Measurements from ENCODE around the gene P4HA2. TPM values are rescaled to one million over a fixed set of nuclear protein-coding genes. Genes with fewer than 3 reads are reported as not detected.

P4HA2 gene
- total RNA-seq, 1 donor from 2014 or later: 50.6 TPM

DNA sequence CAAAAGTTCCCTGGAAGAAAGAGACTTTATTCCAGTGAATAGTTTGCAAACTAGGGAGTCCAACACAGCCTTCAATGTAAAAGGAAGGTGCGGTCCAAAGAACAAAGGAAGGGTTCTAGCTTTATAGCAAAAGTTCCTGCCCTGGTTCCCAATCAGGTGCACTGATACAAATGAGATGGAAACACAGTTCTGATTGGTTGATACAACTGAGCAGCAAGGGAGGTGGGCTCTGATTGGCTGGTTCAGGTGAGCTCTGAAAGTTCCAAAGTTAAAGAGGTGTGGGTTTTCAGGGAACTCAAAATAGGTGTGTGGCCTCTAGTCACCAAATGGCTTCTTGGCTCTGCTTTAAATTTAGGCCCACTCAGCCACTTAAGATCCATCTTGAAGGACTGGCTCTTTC, 43.1 kb downstream of the P4HA2 start:
- H3K4me1 ChIP-seq (ENCODE audit: control insufficient read depth in 3 of 3, insufficient read depth in 3 of 3, low read length in 3 of 3): peaks cover 0 to 3% (median 0%) of the 10 kb centered on the region in 3 donors
- H3K36me3 ChIP-seq (ENCODE audit: control insufficient read depth in 3 of 3, insufficient read depth in 3 of 3, low read length in 3 of 3): no peaks in the 10 kb centered on the region

GRCh38 chr5:132183723-132184122, 43.9 kb downstream of the P4HA2 start:
- H3K9ac ChIP-seq (ENCODE audit: low read depth in 1 of 3, low read length in 3 of 3): no peak overlapping the region
- no peaks in the 10 kb centered on the region for H3K36me3 ChIP-seq (ENCODE audit: control insufficient read depth in 3 of 3, insufficient read depth in 3 of 3, low read length in 3 of 3)
- no peaks in the 10 kb centered on the region for H3K9me3 ChIP-seq (ENCODE audit: control insufficient read depth in 3 of 3, low read length in 3 of 3)
- no peak overlapping the region for H3K4me3 ChIP-seq (ENCODE audit: low read length in 3 of 3)
- no peak overlapping the region for H3K27ac ChIP-seq (ENCODE audit: low read depth, low read length)
- H3K4me1 ChIP-seq (ENCODE audit: control insufficient read depth in 3 of 3, insufficient read depth in 3 of 3, low read length in 3 of 3): peaks cover 0 to 3% (median 0%) of the 10 kb centered on the region in 3 donors
- no peaks in the 10 kb centered on the region for H3K27me3 ChIP-seq (ENCODE audit: control insufficient read depth in 3 of 3, insufficient read depth in 3 of 3, low read length in 3 of 3)

More for the DNA sequence above, 43.1 kb downstream of the P4HA2 start:
- no peak overlapping the region for H3K27ac ChIP-seq (ENCODE audit: low read depth, low read length)
- H3K4me3 ChIP-seq (ENCODE audit: low read length in 3 of 3): no peak overlapping the region
- no peak overlapping the region for H3K9ac ChIP-seq (ENCODE audit: low read depth in 1 of 3, low read length in 3 of 3)
- no peaks in the 10 kb centered on the region for H3K9me3 ChIP-seq (ENCODE audit: control insufficient read depth in 3 of 3, low read length in 3 of 3)
- H3K27me3 ChIP-seq (ENCODE audit: control insufficient read depth in 3 of 3, insufficient read depth in 3 of 3, low read length in 3 of 3): no peaks in the 10 kb centered on the region

DNA sequence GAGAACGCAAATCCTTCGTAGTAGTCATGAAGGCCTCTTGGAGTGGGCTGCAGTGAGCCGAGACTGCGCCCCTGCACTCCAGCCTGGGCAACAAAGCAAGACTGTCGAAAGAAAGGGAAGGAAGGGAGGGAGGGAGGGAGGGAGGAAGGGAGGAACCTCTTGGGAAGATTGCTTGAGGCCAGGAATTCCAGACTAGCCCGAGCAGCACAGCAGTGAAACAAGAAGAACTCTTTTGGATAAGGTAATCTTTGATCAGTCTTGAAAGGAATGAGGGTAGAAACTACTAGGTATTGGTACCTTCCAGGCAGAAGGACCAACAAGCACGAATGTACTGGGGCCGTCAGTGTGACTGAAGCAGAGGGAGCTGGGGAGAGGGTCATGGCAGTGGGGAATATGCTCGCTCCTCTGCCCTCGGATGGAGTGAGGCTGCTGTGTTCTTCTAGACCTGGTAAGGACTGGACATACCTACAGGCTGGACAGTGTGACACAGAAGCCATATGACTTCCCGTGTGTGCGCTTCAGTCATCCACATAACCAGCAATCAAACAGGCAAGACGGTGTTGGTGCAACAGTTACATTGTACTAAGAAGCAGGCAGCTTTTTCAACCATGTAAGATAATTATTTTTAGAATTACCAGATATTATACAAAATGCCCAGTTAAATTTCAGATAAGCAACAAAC, 45.2 kb downstream of the P4HA2 start:
- Histone ChIP-seq H3K4me3 (ENCODE audit: low read length in 3 of 3) (no peak overlapping the region), H3K27me3 (ENCODE audit: control insufficient read depth in 3 of 3, insufficient read depth in 3 of 3, low read length in 3 of 3) (no peaks in the 10 kb centered on the region), H3K4me1 (ENCODE audit: control insufficient read depth in 3 of 3, insufficient read depth in 3 of 3, low read length in 3 of 3) (peaks cover 0 to 3% (median 0%) of the 10 kb centered on the region in 3 donors), H3K36me3 (ENCODE audit: control insufficient read depth in 3 of 3, insufficient read depth in 3 of 3, low read length in 3 of 3) (no peaks in the 10 kb centered on the region), H3K27ac (ENCODE audit: low read depth, low read length) (no peak overlapping the region), H3K9me3 (ENCODE audit: control insufficient read depth in 3 of 3, low read length in 3 of 3) (no peaks in the 10 kb centered on the region), H3K9ac (ENCODE audit: low read depth in 1 of 3, low read length in 3 of 3) (no peak overlapping the region)

DNA sequence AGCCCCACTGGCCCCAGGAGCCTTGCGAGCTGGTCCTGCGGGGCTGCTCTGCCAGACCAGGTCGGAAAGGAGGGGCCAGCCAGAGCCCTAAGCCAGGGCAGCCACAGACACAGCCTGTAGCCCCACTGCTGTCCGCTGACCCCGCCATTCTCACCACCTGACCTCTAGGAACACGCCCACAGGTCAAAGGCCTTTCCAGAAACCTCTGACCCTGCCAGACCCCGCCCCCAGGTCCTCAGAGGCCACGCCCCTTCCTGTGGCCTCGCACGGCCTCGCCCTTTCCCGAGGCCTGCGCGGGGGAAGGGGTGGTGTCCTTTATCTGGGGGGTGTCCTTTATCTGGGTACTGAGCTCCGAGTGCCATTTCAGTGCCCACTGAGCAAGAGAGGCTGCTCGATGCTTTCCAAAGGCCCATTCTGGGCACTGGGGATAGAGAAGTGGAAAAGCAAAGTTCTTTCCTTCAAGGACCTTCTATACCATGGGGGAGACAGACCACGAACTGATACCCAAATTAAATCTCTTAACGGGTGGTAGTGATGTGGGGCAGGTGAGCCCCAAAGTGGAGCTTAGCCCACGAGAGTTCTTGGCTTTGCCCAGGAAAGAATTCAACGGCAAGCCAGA, 46.5 kb downstream of the P4HA2 start:
- H3K9ac ChIP-seq (ENCODE audit: low read depth in 1 of 3, low read length in 3 of 3): no peak overlapping the region
- H3K4me1 ChIP-seq (ENCODE audit: control insufficient read depth in 3 of 3, insufficient read depth in 3 of 3, low read length in 3 of 3): peaks cover 0 to 3% (median 0%) of the 10 kb centered on the region in 3 donors
- no peaks in the 10 kb centered on the region for H3K9me3 ChIP-seq (ENCODE audit: control insufficient read depth in 3 of 3, low read length in 3 of 3)

GRCh38 chr5:132180134-132180745, 47.4 kb downstream of the P4HA2 start:
- H3K27me3 ChIP-seq (ENCODE audit: control insufficient read depth in 3 of 3, insufficient read depth in 3 of 3, low read length in 3 of 3): no peaks in the 10 kb centered on the region
- no peak overlapping the region for H3K27ac ChIP-seq (ENCODE audit: low read depth, low read length)
- H3K4me3 ChIP-seq (ENCODE audit: low read length in 3 of 3): no peak overlapping the region
- H3K9ac ChIP-seq (ENCODE audit: low read depth in 1 of 3, low read length in 3 of 3): peak overlapping the region in 1 of 3 donors; percentile 13
- H3K4me1 ChIP-seq (ENCODE audit: control insufficient read depth in 3 of 3, insufficient read depth in 3 of 3, low read length in 3 of 3): peaks cover 0 to 3% (median 0%) of the 10 kb centered on the region in 3 donors
- H3K9me3 ChIP-seq (ENCODE audit: control insufficient read depth in 3 of 3, low read length in 3 of 3): no peaks in the 10 kb centered on the region
- no peaks in the 10 kb centered on the region for H3K36me3 ChIP-seq (ENCODE audit: control insufficient read depth in 3 of 3, insufficient read depth in 3 of 3, low read length in 3 of 3)

More for the DNA sequence above, 46.5 kb downstream of the P4HA2 start:
- H3K36me3 ChIP-seq (ENCODE audit: control insufficient read depth in 3 of 3, insufficient read depth in 3 of 3, low read length in 3 of 3): no peaks in the 10 kb centered on the region
- H3K27ac ChIP-seq (ENCODE audit: low read depth, low read length): no peak overlapping the region
- no peak overlapping the region for H3K4me3 ChIP-seq (ENCODE audit: low read length in 3 of 3)
- H3K27me3 ChIP-seq (ENCODE audit: control insufficient read depth in 3 of 3, insufficient read depth in 3 of 3, low read length in 3 of 3): no peaks in the 10 kb centered on the region

DNA sequence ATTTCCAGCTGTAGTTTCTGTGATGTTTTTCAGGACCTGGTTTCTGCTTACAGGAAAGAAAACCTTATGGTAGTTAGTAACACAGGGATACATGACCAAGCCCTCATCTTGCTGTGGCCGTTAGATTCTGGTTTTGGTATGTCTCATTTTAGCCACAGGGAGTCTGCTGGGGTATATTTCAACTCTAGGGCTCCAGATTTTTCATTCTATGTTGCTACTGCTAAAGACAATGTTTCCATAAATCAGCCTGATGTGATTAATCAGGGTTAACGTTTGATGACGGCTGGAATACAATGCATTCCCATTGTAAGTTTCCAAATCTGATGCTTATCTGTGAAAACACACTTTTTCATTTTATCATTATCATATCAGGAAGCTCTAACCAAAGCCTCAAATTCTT, 48.2 kb downstream of the P4HA2 start:
- Histone ChIP-seq H3K9ac (ENCODE audit: low read depth in 1 of 3, low read length in 3 of 3) (no peak overlapping the region), H3K27me3 (ENCODE audit: control insufficient read depth in 3 of 3, insufficient read depth in 3 of 3, low read length in 3 of 3) (no peaks in the 10 kb centered on the region), H3K27ac (ENCODE audit: low read depth, low read length) (no peak overlapping the region), H3K36me3 (ENCODE audit: control insufficient read depth in 3 of 3, insufficient read depth in 3 of 3, low read length in 3 of 3) (no peaks in the 10 kb centered on the region), H3K9me3 (ENCODE audit: control insufficient read depth in 3 of 3, low read length in 3 of 3) (no peaks in the 10 kb centered on the region), H3K4me3 (ENCODE audit: low read length in 3 of 3) (no peak overlapping the region), H3K4me1 (ENCODE audit: control insufficient read depth in 3 of 3, insufficient read depth in 3 of 3, low read length in 3 of 3) (peaks cover 0 to 3% (median 0%) of the 10 kb centered on the region in 3 donors)

DNA sequence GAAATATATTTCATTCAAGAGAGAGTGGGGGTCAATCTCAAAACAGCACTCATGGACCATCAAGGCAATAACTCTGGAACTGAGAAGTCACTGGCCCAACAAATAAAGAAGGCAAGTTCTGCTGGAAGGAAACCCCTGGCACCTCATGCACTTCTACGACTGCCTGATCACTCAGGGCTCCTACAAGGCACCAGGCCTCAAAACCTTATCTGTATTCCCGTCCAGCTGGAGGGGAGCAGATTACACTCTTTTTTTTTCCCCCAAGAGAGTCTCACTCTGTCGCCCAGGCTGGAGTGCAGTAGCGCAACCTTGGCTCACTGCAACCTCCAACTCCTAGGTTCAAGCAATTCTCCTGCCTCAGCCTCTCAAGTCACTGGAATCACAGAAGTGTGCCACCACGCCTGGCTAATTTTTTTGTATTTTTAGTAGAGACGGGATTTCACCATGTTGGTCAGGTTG, 49.9 kb downstream of the P4HA2 start:
- H3K4me1 ChIP-seq (ENCODE audit: control insufficient read depth in 3 of 3, insufficient read depth in 3 of 3, low read length in 3 of 3): peaks cover 0 to 3% (median 0%) of the 10 kb centered on the region in 3 donors
- H3K27me3 ChIP-seq (ENCODE audit: control insufficient read depth in 3 of 3, insufficient read depth in 3 of 3, low read length in 3 of 3): no peaks in the 10 kb centered on the region
- no peaks in the 10 kb centered on the region for H3K9me3 ChIP-seq (ENCODE audit: control insufficient read depth in 3 of 3, low read length in 3 of 3)
- no peak overlapping the region for H3K4me3 ChIP-seq (ENCODE audit: low read length in 3 of 3)
- H3K27ac ChIP-seq (ENCODE audit: low read depth, low read length): no peak overlapping the region
- no peaks in the 10 kb centered on the region for H3K36me3 ChIP-seq (ENCODE audit: control insufficient read depth in 3 of 3, insufficient read depth in 3 of 3, low read length in 3 of 3)
- no peak overlapping the region for H3K9ac ChIP-seq (ENCODE audit: low read depth in 1 of 3, low read length in 3 of 3)

DNA sequence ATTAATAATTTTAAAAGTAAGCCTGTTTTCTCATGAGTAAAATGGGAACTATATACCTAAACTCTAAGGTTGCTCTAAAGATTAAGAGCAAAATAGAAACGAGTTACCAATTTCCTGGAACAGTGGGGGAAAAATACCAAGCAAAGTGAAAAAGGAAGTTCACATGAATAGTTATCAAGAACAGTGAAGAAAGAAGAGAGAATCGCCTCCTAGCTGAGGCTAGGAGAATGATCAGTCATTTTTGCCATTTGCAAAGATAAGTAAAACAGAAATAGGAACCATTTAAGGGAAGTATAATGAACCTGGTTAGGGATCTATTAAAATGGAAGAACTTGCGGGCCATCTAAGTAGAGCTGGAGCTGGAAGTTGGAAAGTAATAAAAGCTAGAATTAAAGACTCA, 50.7 kb downstream of the P4HA2 start:
- Histone ChIP-seq H3K4me3 (ENCODE audit: low read length in 3 of 3) (no peak overlapping the region), H3K9me3 (ENCODE audit: control insufficient read depth in 3 of 3, low read length in 3 of 3) (no peaks in the 10 kb centered on the region), H3K27me3 (ENCODE audit: control insufficient read depth in 3 of 3, insufficient read depth in 3 of 3, low read length in 3 of 3) (no peaks in the 10 kb centered on the region), H3K4me1 (ENCODE audit: control insufficient read depth in 3 of 3, insufficient read depth in 3 of 3, low read length in 3 of 3) (peaks cover 0 to 3% (median 0%) of the 10 kb centered on the region in 3 donors), H3K9ac (ENCODE audit: low read depth in 1 of 3, low read length in 3 of 3) (no peak overlapping the region), H3K36me3 (ENCODE audit: control insufficient read depth in 3 of 3, insufficient read depth in 3 of 3, low read length in 3 of 3) (no peaks in the 10 kb centered on the region), H3K27ac (ENCODE audit: low read depth, low read length) (no peak overlapping the region)

- H3K9me3 ChIP-seq (ENCODE audit: control insufficient read depth in 3 of 3, low read length in 3 of 3): no peaks in the 10 kb centered on the region
- H3K27ac ChIP-seq (ENCODE audit: low read depth, low read length): no peak overlapping the region
- no peak overlapping the region for H3K4me3 ChIP-seq (ENCODE audit: low read length in 3 of 3)
- no peaks in the 10 kb centered on the region for H3K36me3 ChIP-seq (ENCODE audit: control insufficient read depth in 3 of 3, insufficient read depth in 3 of 3, low read length in 3 of 3)
- no peaks in the 10 kb centered on the region for H3K27me3 ChIP-seq (ENCODE audit: control insufficient read depth in 3 of 3, insufficient read depth in 3 of 3, low read length in 3 of 3)
- H3K9ac ChIP-seq (ENCODE audit: low read depth in 1 of 3, low read length in 3 of 3): no peak overlapping the region
- H3K4me1 ChIP-seq (ENCODE audit: control insufficient read depth in 3 of 3, insufficient read depth in 3 of 3, low read length in 3 of 3): peaks cover 0 to 3% (median 0%) of the 10 kb centered on the region in 3 donors
Observed at GRCh38 chr5:132176521-132176945, 51.1 kb downstream of the P4HA2 start.

DNA sequence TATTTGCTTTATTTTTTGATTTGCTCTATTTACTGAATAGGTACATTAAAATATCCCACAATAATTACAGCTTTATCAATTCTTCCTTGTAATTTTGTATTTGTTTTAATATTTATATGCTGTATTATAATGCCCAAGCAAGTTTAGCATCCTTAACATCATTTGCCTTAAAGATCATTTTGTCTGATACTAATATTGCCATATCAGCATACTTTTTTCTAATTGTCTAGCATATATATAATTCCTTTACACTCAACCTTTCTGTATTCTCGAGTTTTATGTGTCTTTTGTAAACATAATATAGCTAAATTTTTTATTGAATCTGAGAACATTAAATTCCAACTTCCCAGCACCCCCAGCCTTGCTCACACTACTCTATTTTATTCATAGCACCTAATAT, 64.7 kb downstream of the P4HA2 start:
- Histone ChIP-seq H3K36me3 (ENCODE audit: control insufficient read depth in 3 of 3, insufficient read depth in 3 of 3, low read length in 3 of 3) (no peaks in the 10 kb centered on the region), H3K4me1 (ENCODE audit: control insufficient read depth in 3 of 3, insufficient read depth in 3 of 3, low read length in 3 of 3) (no peaks in the 10 kb centered on the region), H3K27ac (ENCODE audit: low read depth, low read length) (no peak overlapping the region), H3K9me3 (ENCODE audit: control insufficient read depth in 3 of 3, low read length in 3 of 3) (no peaks in the 10 kb centered on the region), H3K27me3 (ENCODE audit: control insufficient read depth in 3 of 3, insufficient read depth in 3 of 3, low read length in 3 of 3) (no peaks in the 10 kb centered on the region), H3K9ac (ENCODE audit: low read depth in 1 of 3, low read length in 3 of 3) (no peak overlapping the region), H3K4me3 (ENCODE audit: low read length in 3 of 3) (no peak overlapping the region)
